Measurements from ENCODE around the gene PPP1R14C.

Gene PPP1R14C

GRCh38 chr6:150195996-150196417 lies 53.2 kb downstream of the PPP1R14C start:
- DNase-seq (ENCODE audit: low spot score): no peak

GRCh38 chr6:150196942-150197745 lies 54.3 kb downstream of the PPP1R14C start:
- no peak for DNase-seq (ENCODE audit: low spot score)

GRCh38 chr6:150198532-150198931 lies 55.7 kb downstream of the PPP1R14C start:
- no peak for DNase-seq (ENCODE audit: low spot score)

GRCh38 chr6:150199241-150199640 lies 56.4 kb downstream of the PPP1R14C start:
- no peak for DNase-seq (ENCODE audit: low spot score)

- no peak for DNase-seq (ENCODE audit: low spot score)
Observed at GRCh38 chr6:150200428-150201100, 57.7 kb downstream of the PPP1R14C start.

GRCh38 chr6:150201285-150201684 lies 58.4 kb downstream of the PPP1R14C start:
- no peak for DNase-seq (ENCODE audit: low spot score)

- DNase-seq (ENCODE audit: low spot score): no peak
Observed at GRCh38 chr6:150201772-150202329, 59.0 kb downstream of the PPP1R14C start.

- no peak for DNase-seq (ENCODE audit: low spot score)
Observed at GRCh38 chr6:150202404-150202803, 59.6 kb downstream of the PPP1R14C start.

GRCh38 chr6:150202934-150203333 lies 60.1 kb downstream of the PPP1R14C start:
- no peak for DNase-seq (ENCODE audit: low spot score)

- DNase-seq (ENCODE audit: low spot score): no peak
Observed at GRCh38 chr6:150203378-150203777, 60.5 kb downstream of the PPP1R14C start.

GRCh38 chr6:150203871-150204545 lies 61.2 kb downstream of the PPP1R14C start:
- DNase-seq (ENCODE audit: low spot score): no peak

GRCh38 chr6:150204705-150205472 lies 62.0 kb downstream of the PPP1R14C start:
- no peak for DNase-seq (ENCODE audit: low spot score)

- DNase-seq (ENCODE audit: low spot score): no peak
Observed at GRCh38 chr6:150207931-150208570, 65.2 kb downstream of the PPP1R14C start.

GRCh38 chr6:150208611-150209352 lies 65.9 kb downstream of the PPP1R14C start:
- no peak for DNase-seq (ENCODE audit: low spot score)

- DNase-seq (ENCODE audit: low spot score): no peak
Observed at GRCh38 chr6:150209415-150209814, 66.6 kb downstream of the PPP1R14C start.

- DNase-seq (ENCODE audit: low spot score): no peak
Observed at GRCh38 chr6:150211700-150212511, 69.1 kb downstream of the PPP1R14C start.

- DNase-seq (ENCODE audit: low spot score): no peak
Observed at GRCh38 chr6:150212778-150213177, 69.9 kb downstream of the PPP1R14C start.

GRCh38 chr6:150213301-150213700 lies 70.5 kb downstream of the PPP1R14C start:
- no peak for DNase-seq (ENCODE audit: low spot score)

- no peak for DNase-seq (ENCODE audit: low spot score)
Observed at GRCh38 chr6:150214310-150214709, 71.5 kb downstream of the PPP1R14C start.
